Peyer's patch (tissue), 4 donors: Measurements from ENCODE around the gene PLPP3.

Source experiments
- POLR2A ChIP-seq, 2 donors: fragments of 450-650 bp; IDR thresholded peaks; one replicate each; pipeline ENCODE4 v1.5.1; 2017; ENCODE audit warnings: antibody characterized with exemption in 2 of 2, mild to moderate bottlenecking in 2 of 2, moderate library complexity in 2 of 2
- TF ChIP-seq, protein P1 (sequence below), 6 experiments: fragments of 450-650 bp in 4 of 6; fragments of 200-600 bp in 2 of 6; sonication (generic) in 1 of 6; IDR thresholded peaks; one replicate each; pipeline ENCODE4 v1.5.1; 2017 to 2019; ENCODE audit warnings: antibody characterized with exemption in 6 of 6, mild to moderate bottlenecking in 3 of 6, moderate library complexity in 1 of 6

DNA sequence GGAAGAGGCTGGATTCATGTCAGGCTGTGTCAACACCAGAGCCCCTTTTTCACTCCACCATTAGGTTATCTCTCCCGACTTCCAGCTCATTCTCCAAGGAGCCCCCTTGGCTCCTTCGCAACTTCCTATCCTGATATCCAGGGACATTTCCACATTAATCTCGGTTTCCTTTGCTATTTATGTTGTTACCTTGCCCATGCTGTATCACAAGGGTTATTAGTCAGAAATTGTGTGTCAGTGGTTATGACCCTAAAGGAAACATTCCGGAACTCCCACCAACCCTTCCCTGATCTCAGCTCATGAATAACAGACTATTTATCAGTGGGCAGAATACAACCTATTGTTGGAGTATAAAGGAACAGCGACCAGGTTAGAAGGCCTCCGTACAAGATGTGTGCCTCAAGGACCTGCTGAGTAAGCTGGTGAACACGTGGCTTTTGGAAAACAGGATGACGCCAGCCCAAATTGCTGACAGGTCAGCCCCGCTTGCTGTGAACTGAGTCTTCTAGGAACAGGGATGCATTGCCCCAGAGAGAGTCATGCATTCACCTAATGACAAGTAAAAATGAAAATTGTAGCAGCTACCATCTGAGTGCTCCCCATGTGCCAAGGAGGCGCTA, 121.5 kb downstream of the PLPP3 start:
- TF ChIP-seq, protein P1, sequence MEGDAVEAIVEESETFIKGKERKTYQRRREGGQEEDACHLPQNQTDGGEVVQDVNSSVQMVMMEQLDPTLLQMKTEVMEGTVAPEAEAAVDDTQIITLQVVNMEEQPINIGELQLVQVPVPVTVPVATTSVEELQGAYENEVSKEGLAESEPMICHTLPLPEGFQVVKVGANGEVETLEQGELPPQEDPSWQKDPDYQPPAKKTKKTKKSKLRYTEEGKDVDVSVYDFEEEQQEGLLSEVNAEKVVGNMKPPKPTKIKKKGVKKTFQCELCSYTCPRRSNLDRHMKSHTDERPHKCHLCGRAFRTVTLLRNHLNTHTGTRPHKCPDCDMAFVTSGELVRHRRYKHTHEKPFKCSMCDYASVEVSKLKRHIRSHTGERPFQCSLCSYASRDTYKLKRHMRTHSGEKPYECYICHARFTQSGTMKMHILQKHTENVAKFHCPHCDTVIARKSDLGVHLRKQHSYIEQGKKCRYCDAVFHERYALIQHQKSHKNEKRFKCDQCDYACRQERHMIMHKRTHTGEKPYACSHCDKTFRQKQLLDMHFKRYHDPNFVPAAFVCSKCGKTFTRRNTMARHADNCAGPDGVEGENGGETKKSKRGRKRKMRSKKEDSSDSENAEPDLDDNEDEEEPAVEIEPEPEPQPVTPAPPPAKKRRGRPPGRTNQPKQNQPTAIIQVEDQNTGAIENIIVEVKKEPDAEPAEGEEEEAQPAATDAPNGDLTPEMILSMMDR (IDR thresholded peaks at IDR 0.05) = no peak
- no peak for TF ChIP-seq POLR2A (IDR thresholded peaks at IDR 0.05)
